GM23248 (cell line): ENCODE results near the gene ETV7.

Experiments
- EZH2 ChIP-seq: fragments of 200-600 bp; sonication (generic); IDR thresholded peaks from 2 replicates; pipeline ENCODE4 v1.6.1; 2018; ENCODE audit warnings: antibody characterized with exemption, mild to moderate bottlenecking; ENCODE audit not compliant: insufficient read depth, poor library complexity, severe bottlenecking
- EZH2phosphoT487 ChIP-seq: fragments of 200-600 bp; sonication (generic); IDR thresholded peaks from 2 replicates; pipeline ENCODE4 v1.6.1; 2018; ENCODE audit warnings: antibody characterized with exemption, moderate library complexity, mild to moderate bottlenecking, low read depth; ENCODE audit not compliant: insufficient read depth

GRCh38 chr6:36353411-36353915 is 34.0 kb downstream of the ETV7 start:
- TF ChIP-seq EZH2 (no peak), EZH2phosphoT487 (no peak)
